Measurements from ENCODE around the gene TRMT112. TPM values are rescaled to one million over a fixed set of nuclear protein-coding genes. Genes with fewer than 3 reads are reported as not detected.

The TRMT112 gene
- 137 and 149 TPM in 2 replicates for total RNA-seq
- long read RNA-seq, transcript TRMT112-206 (4 exons, 1,106 nt): major isoform, 28 of 31 reads
- long read RNA-seq, partial matches to known transcripts: 0 of 31 reads
- long read RNA-seq, other reads (novel, unspliced or antisense): 1 of 31 reads

DNA sequence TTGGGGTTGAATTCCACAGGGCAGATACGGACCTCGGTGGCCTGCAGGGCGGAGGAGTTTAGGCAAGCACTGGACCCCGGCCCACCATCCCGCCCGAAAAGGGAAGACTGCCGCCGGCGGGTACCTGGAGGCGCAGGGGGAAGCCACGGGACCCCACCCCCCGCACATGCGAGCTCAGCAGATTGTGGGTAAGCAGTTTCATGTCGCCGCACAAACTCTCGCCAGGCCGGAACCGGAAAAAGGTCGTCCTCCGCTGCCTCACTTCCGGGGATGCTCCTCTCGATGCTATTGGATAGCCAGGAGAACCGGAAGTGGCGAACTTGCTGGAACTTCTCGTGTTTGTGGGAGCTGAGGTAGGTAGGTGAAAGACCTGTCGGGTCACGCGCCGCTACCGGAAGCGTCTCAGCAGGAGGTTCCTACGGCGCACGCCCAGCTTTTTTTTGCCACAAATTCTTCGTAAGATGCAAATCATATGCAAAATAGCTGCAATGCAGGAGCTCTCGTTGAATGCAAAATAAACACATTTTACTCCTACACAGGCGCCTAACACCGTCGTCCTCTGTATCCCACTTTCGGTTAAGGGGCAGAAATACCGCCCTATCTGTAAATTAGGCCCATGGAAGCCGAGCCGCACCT lies at the start of gene TRMT112:
TRMT112 (minus strand) TSS at position 235 of the 636 bp plus-strand sequence; CDS start at position 202, 33 bp downstream.
- Mint-ChIP-seq H3K4me3 (ENCODE audit: low read depth) (peak within 1 kb of the TSS; percentile 92), H3K9me3 (ENCODE audit: low read depth) (no peaks in the 10 kb centered on the region), H3K27me3 (no peaks in the 10 kb centered on the region), H3K4me1 (ENCODE audit: low read depth) (peaks cover 11% of the 10 kb centered on the region), H3K36me3 (ENCODE audit: insufficient read depth) (peaks cover 10% of the 10 kb centered on the region), H3K27ac (peak within 1 kb of the TSS; percentile 100)
- DNase-seq (ENCODE audit: low spot score, unreplicated experiment): peak; percentile 80
- TF ChIP-seq, protein P1, sequence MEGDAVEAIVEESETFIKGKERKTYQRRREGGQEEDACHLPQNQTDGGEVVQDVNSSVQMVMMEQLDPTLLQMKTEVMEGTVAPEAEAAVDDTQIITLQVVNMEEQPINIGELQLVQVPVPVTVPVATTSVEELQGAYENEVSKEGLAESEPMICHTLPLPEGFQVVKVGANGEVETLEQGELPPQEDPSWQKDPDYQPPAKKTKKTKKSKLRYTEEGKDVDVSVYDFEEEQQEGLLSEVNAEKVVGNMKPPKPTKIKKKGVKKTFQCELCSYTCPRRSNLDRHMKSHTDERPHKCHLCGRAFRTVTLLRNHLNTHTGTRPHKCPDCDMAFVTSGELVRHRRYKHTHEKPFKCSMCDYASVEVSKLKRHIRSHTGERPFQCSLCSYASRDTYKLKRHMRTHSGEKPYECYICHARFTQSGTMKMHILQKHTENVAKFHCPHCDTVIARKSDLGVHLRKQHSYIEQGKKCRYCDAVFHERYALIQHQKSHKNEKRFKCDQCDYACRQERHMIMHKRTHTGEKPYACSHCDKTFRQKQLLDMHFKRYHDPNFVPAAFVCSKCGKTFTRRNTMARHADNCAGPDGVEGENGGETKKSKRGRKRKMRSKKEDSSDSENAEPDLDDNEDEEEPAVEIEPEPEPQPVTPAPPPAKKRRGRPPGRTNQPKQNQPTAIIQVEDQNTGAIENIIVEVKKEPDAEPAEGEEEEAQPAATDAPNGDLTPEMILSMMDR (IDR thresholded peaks at IDR 0.05; ENCODE audit: unreplicated experiment): peak; percentile 1

DNA sequence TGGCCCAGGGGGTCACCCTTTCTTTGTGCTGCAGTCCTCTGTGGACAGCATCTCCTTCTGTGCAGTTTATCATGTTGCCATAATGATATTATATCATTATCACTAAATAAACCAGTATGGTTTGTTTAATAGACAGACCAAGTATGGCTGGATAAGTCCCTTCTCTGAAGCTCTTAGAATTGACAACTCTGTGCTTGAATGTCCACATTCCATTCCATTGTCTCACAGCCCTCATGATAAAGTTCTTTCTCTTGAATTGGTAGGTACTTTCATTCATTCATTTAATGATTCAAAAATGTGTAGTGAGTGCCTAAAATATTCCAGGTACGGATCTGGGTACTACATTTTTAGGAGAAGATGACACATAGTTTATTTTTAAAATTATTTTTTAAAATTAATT lies 49.4 kb upstream of the TRMT112 start:
- Mint-ChIP-seq H3K36me3 (ENCODE audit: insufficient read depth) (peaks cover 30% of the 10 kb centered on the region), H3K4me3 (ENCODE audit: low read depth) (no peak overlapping the region), H3K27ac (no peak overlapping the region), H3K27me3 (no peaks in the 10 kb centered on the region), H3K4me1 (ENCODE audit: low read depth) (no peaks in the 10 kb centered on the region), H3K9me3 (ENCODE audit: low read depth) (no peaks in the 10 kb centered on the region)
- DNase-seq (ENCODE audit: low spot score, unreplicated experiment): no peak
- TF ChIP-seq, protein P1 (IDR thresholded peaks at IDR 0.05; ENCODE audit: unreplicated experiment): no peak

DNA sequence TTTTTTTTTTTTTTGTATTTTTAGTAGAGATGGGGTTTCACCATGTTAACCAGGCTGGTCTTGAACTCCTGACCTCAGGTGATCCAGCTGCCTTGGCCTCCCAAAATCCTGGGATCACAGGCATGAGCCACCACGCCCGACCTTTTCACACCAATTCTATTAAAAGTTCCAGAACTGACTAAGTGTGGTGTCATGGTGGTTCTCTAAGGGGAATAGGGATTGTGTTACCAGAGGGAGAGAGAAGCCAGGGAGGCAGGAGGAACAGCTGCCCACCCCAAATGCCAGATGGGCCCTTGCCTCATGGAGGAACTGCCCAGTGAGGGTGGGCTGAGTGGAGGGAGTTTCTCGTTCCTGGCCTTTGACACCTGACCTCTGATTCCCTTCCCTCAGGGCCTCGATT lies 47.6 kb upstream of the TRMT112 start:
- Mint-ChIP-seq H3K4me3 (ENCODE audit: low read depth) (no peak overlapping the region), H3K27me3 (no peaks in the 10 kb centered on the region), H3K36me3 (ENCODE audit: insufficient read depth) (peaks cover 30% of the 10 kb centered on the region), H3K9me3 (ENCODE audit: low read depth) (no peaks in the 10 kb centered on the region), H3K4me1 (ENCODE audit: low read depth) (no peaks in the 10 kb centered on the region), H3K27ac (no peak overlapping the region)
- no peak for DNase-seq (ENCODE audit: low spot score, unreplicated experiment)
- TF ChIP-seq, protein P1 (IDR thresholded peaks at IDR 0.05; ENCODE audit: unreplicated experiment): no peak

DNA sequence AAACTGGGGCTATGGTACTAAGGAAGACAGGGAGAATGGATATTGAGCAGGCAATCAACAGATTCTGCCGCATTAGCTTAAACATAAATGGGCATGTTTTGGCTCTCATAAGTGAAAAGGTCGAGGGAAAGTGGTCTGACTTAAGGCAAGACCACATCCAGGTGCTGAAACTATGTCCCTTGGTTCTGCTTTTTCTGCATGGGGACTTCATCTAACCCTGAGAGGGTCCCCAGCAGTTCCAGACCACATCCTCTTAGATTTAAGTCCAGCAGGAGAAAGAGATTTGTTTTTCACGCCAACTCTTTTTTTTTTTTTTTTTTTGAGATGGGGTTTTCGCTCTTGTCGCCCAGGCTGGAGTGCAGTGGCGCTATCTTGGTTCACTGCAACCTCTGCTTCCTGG lies 47.1 kb upstream of the TRMT112 start:
- TF ChIP-seq, protein P1 (IDR thresholded peaks at IDR 0.05; ENCODE audit: unreplicated experiment): no peak
- no peak for DNase-seq (ENCODE audit: low spot score, unreplicated experiment)
- Mint-ChIP-seq H3K9me3 (ENCODE audit: low read depth) (no peaks in the 10 kb centered on the region), H3K4me3 (ENCODE audit: low read depth) (no peak overlapping the region), H3K27ac (no peak overlapping the region), H3K27me3 (no peaks in the 10 kb centered on the region), H3K36me3 (ENCODE audit: insufficient read depth) (peaks cover 26% of the 10 kb centered on the region), H3K4me1 (ENCODE audit: low read depth) (peaks cover 3% of the 10 kb centered on the region)

DNA sequence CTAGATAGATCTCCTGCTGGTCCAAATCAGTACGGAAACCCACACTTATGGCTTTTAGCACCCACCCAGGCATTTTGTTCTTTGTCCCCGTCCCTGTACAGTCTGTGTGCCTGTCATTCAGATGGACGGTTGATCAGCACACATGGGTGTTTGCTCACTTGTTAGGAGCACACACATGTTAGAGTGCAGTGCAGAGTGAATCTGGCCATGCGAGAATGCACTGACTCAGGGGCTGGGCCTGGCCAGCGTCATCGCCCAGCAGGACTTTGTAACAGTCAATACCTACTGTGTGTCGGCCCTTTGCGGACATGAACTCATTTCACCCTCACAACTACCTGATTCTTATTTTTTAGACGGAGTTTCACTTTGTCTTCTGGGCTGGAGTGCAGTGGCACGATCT lies 45.0 kb upstream of the TRMT112 start:
- H3K36me3 Mint-ChIP-seq (ENCODE audit: insufficient read depth): peaks cover 19% of the 10 kb centered on the region
- TF ChIP-seq, protein P1 (IDR thresholded peaks at IDR 0.05; ENCODE audit: unreplicated experiment): no peak
- DNase-seq (ENCODE audit: low spot score, unreplicated experiment): no peak
- peaks cover 3% of the 10 kb centered on the region for H3K4me1 Mint-ChIP-seq (ENCODE audit: low read depth)
- no peak overlapping the region for H3K27ac Mint-ChIP-seq
- no peak overlapping the region for H3K4me3 Mint-ChIP-seq (ENCODE audit: low read depth)
- no peaks in the 10 kb centered on the region for H3K9me3 Mint-ChIP-seq (ENCODE audit: low read depth)
- H3K27me3 Mint-ChIP-seq: no peaks in the 10 kb centered on the region

Measured in progenitor cell of endocrine pancreas (in vitro differentiated cells).